22Rv1 (cell line): Measurements from ENCODE around the gene NADK2.

Experiments
- H3K27ac ChIP-seq: fragments of 450-650 bp; 2 replicates; pipeline ENCODE4 v1.5.1; 2017
- CTCF ChIP-seq: fragments of 450-650 bp; IDR thresholded peaks from 2 replicates; pipeline ENCODE4 v1.5.1; 2017; ENCODE audit warnings: mild to moderate bottlenecking
- ZFX ChIP-seq: fragments of 450-650 bp; IDR thresholded peaks from 2 replicates; pipeline ENCODE4 v1.6.1; 2017; ENCODE audit warnings: antibody characterized with exemption, borderline replicate concordance

Gene NADK2

GRCh38 chr5:36181774-36182173 is 60.0 kb downstream of the NADK2 start:
- no peak for TF ChIP-seq CTCF
- TF ChIP-seq ZFX = no peak

DNA sequence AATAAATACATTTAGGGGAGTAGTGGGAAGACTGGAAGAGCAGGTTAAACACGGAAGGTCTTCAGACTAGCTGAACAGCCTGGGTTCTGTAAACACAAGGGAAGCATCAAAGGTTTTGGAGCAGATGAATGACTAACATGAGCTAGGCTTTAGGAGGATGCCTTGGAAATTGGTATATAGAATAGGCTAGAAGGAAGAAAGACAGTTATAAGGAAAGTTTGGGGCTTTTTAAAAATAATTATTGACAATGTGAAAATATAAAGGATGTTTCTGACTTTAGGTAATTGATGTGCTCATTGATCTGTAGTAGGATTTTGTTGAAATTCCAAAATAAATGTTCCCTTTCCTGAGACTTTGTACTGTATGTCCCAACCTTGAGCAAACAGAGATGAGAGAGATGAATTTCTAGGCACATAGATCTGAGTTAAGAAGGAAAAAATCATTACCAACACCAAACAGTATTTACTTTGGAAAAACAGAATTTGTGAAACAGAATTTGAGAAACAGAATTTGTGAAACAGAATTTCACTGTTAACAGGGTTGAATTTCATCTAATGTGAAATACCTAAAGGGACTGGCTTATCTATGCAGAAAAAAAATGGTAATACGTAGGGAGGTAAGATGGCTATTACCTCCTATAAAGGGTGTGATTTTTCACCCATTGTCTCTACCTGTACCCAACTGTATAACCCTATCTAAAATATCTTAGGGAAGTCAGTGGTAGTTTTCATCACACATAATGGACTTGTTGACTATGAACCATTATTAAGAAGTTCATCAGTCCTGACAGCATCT is 61.0 kb downstream of the NADK2 start:
- H3K27ac ChIP-seq = no peak overlapping the region
- TF ChIP-seq CTCF (no peak), ZFX (no peak)

More at GRCh38 chr5:36181774-36182173, 60.0 kb downstream of the NADK2 start:
- no peak overlapping the region for H3K27ac ChIP-seq

DNA sequence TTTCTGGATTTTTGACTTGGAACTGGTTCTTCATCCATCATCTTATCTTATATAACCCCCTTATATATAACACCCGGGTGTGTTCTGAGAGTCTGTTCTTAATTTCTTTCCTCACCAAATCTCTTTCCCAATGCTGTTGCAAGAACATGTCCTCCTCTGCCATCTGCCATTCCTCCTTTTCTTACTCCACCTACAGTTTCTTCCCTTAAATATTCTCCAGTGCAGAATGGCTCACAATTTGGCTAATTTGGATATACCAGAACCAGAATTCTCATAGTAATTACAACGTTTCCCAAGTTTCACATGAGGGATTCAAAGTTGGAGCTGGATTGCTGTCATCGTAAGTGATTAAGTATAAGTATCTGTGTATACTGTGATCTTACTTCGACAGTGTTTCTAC is 61.8 kb downstream of the NADK2 start:
- TF ChIP-seq ZFX (no peak), CTCF (no peak)
- no peak overlapping the region for H3K27ac ChIP-seq

- no peak overlapping the region for H3K27ac ChIP-seq
- TF ChIP-seq CTCF (no peak), ZFX (no peak)
Measured at GRCh38 chr5:36178524-36178890, 63.2 kb downstream of the NADK2 start.

GRCh38 chr5:36177715-36178523 is 63.8 kb downstream of the NADK2 start:
- TF ChIP-seq CTCF (peak; percentile 76), ZFX (no peak)
- no peak overlapping the region for H3K27ac ChIP-seq

DNA sequence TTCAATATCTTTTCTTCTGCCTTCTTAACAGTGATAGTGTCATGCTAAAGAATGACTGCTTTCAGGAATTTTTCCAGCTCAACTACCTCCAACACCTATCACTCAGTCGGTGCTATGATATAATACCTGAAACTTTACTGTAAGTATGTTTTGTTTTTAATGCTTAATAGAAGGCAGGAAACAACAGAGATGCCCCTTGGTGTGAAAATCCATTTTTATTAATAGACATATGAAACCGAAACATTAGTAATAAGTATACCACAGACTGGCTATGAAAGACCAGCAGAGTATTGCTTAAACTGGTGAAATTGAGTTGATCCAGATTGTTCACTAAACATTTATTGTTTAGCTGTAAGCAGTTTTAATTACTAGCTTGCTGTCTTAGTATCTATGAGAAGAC is 64.6 kb downstream of the NADK2 start:
- H3K27ac ChIP-seq = no peak overlapping the region
- TF ChIP-seq ZFX = no peak
- no peak for TF ChIP-seq CTCF

DNA sequence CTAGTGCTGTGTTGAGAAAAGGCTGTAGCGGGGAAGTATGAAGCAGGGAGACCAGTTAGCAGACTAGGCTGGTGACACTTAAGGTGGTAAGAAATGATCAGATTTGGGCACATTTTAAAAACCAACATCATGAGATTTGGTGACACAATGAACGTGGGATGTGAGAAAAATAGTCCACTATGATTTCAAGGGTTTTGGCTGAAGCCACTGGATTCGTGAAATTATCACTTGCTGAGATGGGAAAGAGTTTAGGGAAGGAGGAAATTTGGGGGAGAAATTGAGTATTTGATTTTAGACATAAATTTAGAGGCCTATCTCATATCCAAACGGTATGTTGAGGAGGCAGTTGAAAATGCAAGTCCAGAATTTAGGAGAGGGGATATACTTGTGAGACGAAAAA is 66.7 kb downstream of the NADK2 start:
- no peak overlapping the region for H3K27ac ChIP-seq
- TF ChIP-seq ZFX (no peak), CTCF (no peak)
